ENCODE data around the gene FAF1. TPM values are rescaled to one million over a fixed set of nuclear protein-coding genes. Genes with fewer than 3 reads are reported as not detected.

FAF1 gene
- total and polyA plus RNA-seq, 9 of the 15 experiments (the other 6 are each of a cell fraction or from before 2014, with no cell fraction given) = 48.7 to 225 (median 118) TPM

DNA sequence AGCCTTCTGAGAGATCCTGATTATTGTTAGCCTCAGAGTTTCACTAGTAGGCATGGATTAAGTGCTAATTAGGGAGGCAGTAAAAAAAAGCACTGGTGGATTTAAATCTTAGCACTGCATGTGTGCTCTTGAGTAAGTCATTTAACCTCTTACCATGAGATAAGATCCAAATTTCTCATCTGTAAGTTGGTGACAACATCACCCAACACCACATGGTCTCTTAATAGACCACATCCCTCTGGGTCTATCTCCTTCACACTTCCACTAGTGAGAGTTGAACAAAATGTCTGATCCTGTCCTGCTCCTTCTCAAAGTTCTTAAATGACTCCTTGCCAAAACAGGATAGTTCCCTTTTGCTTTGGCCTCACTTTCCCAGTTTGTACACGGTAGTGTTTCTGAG lies 507.4 kb downstream of the FAF1 start:
- DNase-seq (ENCODE audit: extremely low read depth in 1 of 4, low spot score in 3 of 4) (no peak), FAIRE-seq (no peak), ATAC-seq (no peak)
- H3K27me3 ChIP-seq (ENCODE audit: control insufficient read depth in 2 of 2, insufficient read depth in 2 of 2, low read length in 2 of 2) = no peaks in the 10 kb centered on the region
- no peak overlapping the region for H3K27ac ChIP-seq (ENCODE audit: extremely low read depth, low read depth, low read length)
- no peaks in the 10 kb centered on the region for H3K9me1 ChIP-seq (ENCODE audit: control insufficient read depth, insufficient read depth, low read length)
- H3K9me3 ChIP-seq (replicated peaks; ENCODE audit: control insufficient read depth, insufficient read depth, low read depth, low read length) = no peaks in the 10 kb centered on the region
- CTCF ChIA-PET (ENCODE audit: low intra/inter-chr PET ratio) = no interaction called here
- H2AFZ ChIP-seq (ENCODE audit: low read depth, low read length) = no peak overlapping the region
- H3K4me2 ChIP-seq (ENCODE audit: insufficient read depth, low read length) = no peak overlapping the region
- 53% methylated on average over 1 of the region's 1 CpG for WGBS (ENCODE audit: insufficient coverage, low coverage, missing lambda C conversion rate)
- no peak overlapping the region for H3K9ac ChIP-seq (ENCODE audit: insufficient read depth in 1 of 2, low read depth in 2 of 2, low read length in 2 of 2)
- H3K79me2 ChIP-seq (ENCODE audit: control insufficient read depth, insufficient read depth, low read length) = no peaks in the 10 kb centered on the region
- no peak overlapping the region for H3K4me3 ChIP-seq
- intact Hi-C loops (cut with micrococcal nuclease) = no loop called here
- no TSS peak for BruUV-seq (replicated peaks)
- no peaks in the 10 kb centered on the region for H4K20me1 ChIP-seq (replicated peaks; ENCODE audit: control insufficient read depth, insufficient read depth, low read length)
- POLR2A ChIA-PET = no interaction called here
- peaks cover 37% of the 10 kb centered on the region for H3K36me3 ChIP-seq (ENCODE audit: control insufficient read depth, insufficient read depth, low read length)
- in situ Hi-C loops (cut with MboI) = no loop called here
- H3K4me1 ChIP-seq (replicated peaks in 1 of 2; ENCODE audit: control insufficient read depth in 2 of 2, insufficient read depth in 2 of 2, low read length in 2 of 2) = no peaks in the 10 kb centered on the region
- no peak for TF ChIP-seq NCOA1 (IDR thresholded peaks at IDR 0.05; ENCODE audit: low read depth)
- TF ChIP-seq, protein P1, sequence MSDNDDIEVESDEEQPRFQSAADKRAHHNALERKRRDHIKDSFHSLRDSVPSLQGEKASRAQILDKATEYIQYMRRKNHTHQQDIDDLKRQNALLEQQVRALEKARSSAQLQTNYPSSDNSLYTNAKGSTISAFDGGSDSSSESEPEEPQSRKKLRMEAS (CRISPR knock-in tag; IDR thresholded peaks at IDR 0.05) = no peak
- no peak for TF ChIP-seq ZC3H4 (CRISPR knock-in tag; IDR thresholded peaks at IDR 0.05; ENCODE audit: borderline replicate concordance)

DNA sequence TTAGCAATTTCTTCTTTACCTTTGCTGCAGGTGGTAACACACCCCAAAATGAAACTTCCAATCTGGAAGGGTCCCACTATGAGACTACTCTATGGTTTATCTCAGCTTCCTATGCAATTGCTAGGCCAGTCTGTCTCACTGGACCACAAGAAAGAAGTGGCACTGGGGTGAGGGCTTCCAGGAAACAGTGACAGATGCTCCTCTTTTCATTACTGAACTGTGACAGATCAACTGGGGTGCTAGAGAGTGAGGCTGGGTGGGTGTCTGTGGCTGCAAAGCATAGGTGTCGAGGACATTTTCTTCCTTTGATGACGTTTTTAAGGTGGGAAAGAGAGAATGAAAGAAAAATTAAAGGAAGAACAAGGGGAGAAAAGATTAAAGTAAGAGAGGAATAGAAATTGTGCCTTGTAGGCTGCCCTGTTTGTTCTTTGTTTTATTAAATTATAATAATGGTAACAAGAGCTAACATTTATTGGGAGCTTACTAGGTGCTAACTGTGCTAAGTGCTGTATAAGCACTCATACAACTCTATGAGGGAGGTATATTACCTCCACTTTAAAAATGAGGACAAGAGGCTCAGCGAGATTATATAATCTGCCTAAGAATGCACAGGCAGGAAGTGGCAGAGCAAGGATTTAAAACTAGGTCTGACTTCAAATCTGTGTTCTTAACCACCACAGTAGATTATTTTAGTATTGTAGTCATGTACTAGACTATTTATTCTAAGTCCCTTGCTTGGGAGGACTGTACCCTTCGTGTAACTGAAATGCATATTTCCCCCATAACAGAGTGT lies 509.0 kb downstream of the FAF1 start:
- H2AFZ ChIP-seq (ENCODE audit: low read depth, low read length) = no peak overlapping the region
- ChIA-PET CTCF (ENCODE audit: low intra/inter-chr PET ratio) (no interaction called here), POLR2A (no interaction called here)
- WGBS (ENCODE audit: insufficient coverage, low coverage, missing lambda C conversion rate) = 56% methylated on average over 4 of the region's 4 CpGs
- no peaks in the 10 kb centered on the region for H3K4me1 ChIP-seq (replicated peaks in 1 of 2; ENCODE audit: control insufficient read depth in 2 of 2, insufficient read depth in 2 of 2, low read length in 2 of 2)
- no peaks in the 10 kb centered on the region for H3K9me1 ChIP-seq (ENCODE audit: control insufficient read depth, insufficient read depth, low read length)
- no peak for DNase-seq (ENCODE audit: extremely low read depth in 1 of 4, low spot score in 3 of 4)
- H3K27me3 ChIP-seq (ENCODE audit: control insufficient read depth in 2 of 2, insufficient read depth in 2 of 2, low read length in 2 of 2) = no peaks in the 10 kb centered on the region
- ATAC-seq = no peak
- no peak overlapping the region for H3K4me3 ChIP-seq
- no peak overlapping the region for H3K27ac ChIP-seq (ENCODE audit: extremely low read depth, low read depth, low read length)
- no peak overlapping the region for H3K9ac ChIP-seq (ENCODE audit: insufficient read depth in 1 of 2, low read depth in 2 of 2, low read length in 2 of 2)
- in situ Hi-C loops (cut with MboI) (no loop called here), intact Hi-C loops (cut with micrococcal nuclease) (no loop called here)
- TF ChIP-seq ZNF23 (CRISPR knock-in tag; IDR thresholded peaks at IDR 0.05) = no peak
- TF ChIP-seq, protein P2, sequence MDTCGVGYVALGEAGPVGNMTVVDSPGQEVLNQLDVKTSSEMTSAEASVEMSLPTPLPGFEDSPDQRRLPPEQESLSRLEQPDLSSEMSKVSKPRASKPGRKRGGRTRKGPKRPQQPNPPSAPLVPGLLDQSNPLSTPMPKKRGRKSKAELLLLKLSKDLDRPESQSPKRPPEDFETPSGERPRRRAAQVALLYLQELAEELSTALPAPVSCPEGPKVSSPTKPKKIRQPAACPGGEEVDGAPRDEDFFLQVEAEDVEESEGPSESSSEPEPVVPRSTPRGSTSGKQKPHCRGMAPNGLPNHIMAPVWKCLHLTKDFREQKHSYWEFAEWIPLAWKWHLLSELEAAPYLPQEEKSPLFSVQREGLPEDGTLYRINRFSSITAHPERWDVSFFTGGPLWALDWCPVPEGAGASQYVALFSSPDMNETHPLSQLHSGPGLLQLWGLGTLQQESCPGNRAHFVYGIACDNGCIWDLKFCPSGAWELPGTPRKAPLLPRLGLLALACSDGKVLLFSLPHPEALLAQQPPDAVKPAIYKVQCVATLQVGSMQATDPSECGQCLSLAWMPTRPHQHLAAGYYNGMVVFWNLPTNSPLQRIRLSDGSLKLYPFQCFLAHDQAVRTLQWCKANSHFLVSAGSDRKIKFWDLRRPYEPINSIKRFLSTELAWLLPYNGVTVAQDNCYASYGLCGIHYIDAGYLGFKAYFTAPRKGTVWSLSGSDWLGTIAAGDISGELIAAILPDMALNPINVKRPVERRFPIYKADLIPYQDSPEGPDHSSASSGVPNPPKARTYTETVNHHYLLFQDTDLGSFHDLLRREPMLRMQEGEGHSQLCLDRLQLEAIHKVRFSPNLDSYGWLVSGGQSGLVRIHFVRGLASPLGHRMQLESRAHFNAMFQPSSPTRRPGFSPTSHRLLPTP (IDR thresholded peaks at IDR 0.05; ENCODE audit: borderline replicate concordance, extremely low read depth, insufficient read length) = no peak
- H3K4me2 ChIP-seq (ENCODE audit: insufficient read depth, low read length) = no peak overlapping the region
- no peaks in the 10 kb centered on the region for H3K79me2 ChIP-seq (ENCODE audit: control insufficient read depth, insufficient read depth, low read length)
- BruUV-seq (replicated peaks) = no TSS peak
- H3K36me3 ChIP-seq (ENCODE audit: control insufficient read depth, insufficient read depth, low read length) = peaks cover 32% of the 10 kb centered on the region
- H4K20me1 ChIP-seq (replicated peaks; ENCODE audit: control insufficient read depth, insufficient read depth, low read length) = no peaks in the 10 kb centered on the region
- no peaks in the 10 kb centered on the region for H3K9me3 ChIP-seq (replicated peaks; ENCODE audit: control insufficient read depth, insufficient read depth, low read depth, low read length)
- no peak for FAIRE-seq

Measured in K562 (cell line).